GM18870 (cell line): ENCODE results near the gene TMEM161A.
"Not testable (repeated sequence)": the region's sequence is repeated elsewhere in the genome, so short reads cannot be mapped to it uniquely, and the experiment has no call there.

Experiments used
- ATAC-seq: cut with Tn5 transposase; IDR thresholded peaks from one replicate; pipeline ENCODE4 v1.9.1; 2021; ENCODE audit warnings: moderate library complexity; ENCODE audit not compliant: unreplicated experiment

The TMEM161A gene

DNA sequence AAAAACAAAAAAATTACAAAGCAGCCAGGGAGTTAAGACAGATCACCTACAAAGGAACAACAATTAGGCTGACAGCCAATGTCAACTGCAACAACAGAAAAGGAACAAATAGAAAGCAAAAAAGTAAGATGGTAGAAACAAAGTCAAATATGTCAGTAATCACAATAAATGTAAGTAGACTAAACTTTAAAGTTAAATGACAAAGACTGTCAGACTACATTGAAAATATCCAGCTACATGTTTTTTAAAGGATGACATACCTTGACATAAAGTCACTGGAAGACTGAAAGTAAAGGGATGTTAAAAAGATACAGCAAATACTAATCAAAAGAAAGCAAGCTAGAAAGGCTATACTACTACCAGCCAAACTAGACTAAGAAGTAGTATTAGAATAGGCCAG is 14.9 kb downstream of the TMEM161A start:
- no peak for ATAC-seq

- no peak for ATAC-seq
These were observed 15.4 kb downstream of the TMEM161A start for GRCh38 chr19:19122902-19123301.

DNA sequence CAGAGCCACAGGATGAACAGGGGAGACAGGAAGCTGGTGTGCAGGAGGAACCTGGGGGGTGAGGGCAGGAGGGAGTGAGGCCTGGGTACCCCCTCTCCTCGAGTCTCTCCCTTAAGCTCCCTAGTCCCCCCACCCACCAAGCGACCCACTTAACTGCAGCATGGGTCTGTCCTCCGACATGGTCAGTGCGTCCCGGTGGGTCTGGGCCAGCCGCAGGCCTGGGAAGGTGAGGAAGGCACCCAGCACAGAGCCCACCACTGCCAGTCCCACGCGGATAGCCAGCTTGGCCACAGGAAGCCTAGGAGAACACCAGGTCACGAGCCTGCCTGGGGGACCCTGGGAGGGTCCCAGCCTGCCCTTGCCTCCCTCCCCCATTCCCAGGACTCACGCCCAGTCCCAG is 16.9 kb downstream of the TMEM161A start:
- ATAC-seq: no peak

DNA sequence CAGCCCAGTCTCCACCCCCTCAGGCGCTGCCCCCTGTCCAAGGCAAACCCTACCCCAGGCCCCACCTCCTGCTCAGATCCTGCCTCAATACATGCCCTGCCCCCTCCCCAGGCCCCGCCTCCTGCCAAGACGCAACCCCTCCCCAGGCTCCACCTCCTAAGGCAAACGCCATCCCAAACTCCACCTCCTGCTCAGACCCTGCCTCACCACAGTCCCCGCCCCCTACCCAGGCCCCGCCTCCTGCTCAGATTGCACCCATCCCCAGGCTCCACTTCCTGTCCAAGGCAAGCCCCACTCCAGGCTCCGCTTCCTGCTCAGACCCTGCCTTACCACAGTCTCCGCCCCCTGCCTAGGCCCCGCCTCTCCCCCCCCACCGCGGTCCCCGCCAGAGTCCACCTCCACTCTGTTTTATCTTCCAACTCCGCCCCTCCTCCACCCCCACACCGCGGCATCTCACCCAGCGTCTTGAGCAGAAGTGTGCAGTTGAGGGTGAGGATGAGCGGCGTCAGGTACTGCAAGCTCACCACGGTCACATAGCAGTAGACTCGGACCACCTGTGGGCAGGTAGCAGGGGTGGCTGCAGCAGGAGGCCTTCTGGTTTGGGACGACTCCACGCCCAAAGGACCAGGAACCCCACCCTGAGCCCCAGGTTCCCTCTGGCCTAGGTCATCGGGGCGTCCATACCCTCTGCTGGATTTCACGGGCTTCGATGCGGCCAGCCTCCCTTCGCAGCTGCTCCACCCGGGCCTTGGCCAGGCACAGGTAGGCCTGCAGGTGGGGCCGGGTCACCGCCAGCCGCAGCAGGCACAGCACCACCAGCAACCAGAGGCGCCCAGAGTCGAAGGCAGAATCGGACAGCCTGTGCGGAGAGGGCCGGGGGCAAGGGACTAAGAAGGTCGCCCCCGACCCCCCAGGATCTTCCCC is 17.7 kb downstream of the TMEM161A start:
- ATAC-seq: no peak

DNA sequence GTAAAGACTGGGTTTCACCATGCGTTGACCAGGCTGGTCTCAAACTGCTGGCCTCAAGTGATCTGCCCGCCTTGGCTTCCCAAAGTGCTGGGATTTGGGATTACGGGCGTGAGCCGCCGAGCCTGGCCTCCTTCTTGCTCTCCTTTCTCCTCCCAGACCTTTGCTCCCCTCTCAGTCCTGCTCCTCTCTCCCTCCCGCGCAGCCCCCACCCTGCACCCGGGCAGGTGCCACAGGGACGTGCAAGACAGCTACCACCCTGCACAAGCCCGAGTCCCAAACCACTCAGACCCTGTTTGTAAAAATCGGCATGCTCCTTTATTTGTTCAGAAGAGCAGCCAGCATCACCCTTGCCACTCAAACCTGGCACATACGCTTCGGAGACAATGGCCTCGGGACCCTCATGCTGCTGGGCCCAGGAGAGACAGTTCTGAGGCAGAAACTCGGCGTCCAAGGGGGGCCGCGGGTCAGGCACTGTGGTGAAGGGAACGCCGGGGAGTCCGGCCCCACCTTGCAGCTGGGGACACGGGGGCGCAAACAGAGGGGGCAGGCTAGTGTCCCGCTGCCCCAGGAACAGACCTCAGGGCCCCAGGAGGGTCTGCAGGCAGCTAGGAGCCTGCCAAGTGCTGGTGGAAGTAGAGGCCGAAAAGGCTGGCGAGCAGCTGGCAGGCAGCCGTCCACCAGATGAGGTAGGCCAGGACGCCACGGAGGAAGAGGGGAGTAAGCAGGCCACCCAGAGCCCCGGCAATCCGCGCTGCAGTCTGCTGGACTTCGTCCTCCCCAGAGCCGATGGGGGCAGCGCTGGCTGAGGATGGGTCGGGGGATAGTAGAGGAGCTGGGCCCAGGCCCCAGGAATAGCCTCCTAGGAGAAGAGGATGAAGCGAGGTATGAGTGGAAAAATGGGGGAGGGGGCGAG is 18.7 kb downstream of the TMEM161A start:
- no peak for ATAC-seq

GRCh38 chr19:19115954-19116353 is 22.3 kb downstream of the TMEM161A start:
- ATAC-seq: no peak

DNA sequence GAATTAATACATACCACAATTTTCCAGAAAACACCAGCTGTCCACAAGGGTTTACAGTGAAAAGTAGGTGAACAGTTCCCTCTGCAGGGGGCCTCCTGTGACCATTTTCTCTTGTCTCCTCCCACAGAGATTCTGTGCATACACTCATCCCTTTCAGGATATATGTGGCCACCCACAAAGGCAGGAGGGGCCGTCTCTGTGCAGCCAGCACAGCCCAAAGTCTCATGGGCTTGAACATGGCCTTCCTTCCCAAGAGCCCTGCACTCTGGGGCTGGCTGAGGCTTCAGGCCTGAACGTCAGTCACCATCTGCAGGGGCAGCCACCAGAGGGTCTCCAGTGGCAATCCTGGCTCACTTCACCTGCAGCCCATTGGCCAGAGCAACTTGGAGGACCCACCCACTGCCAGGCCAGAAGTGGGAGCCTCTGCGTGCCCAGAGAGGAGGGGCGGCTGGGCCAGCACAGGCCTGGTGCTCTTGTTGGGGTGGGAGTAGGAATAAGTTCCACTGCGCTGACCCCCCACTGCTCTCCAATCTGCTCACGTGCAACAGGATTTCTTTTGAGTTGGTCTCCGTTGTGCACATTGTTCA is 25.1 kb downstream of the TMEM161A start:
- ATAC-seq: no peak

- ATAC-seq: no peak
These were observed 26.2 kb downstream of the TMEM161A start for GRCh38 chr19:19111967-19112580.

DNA sequence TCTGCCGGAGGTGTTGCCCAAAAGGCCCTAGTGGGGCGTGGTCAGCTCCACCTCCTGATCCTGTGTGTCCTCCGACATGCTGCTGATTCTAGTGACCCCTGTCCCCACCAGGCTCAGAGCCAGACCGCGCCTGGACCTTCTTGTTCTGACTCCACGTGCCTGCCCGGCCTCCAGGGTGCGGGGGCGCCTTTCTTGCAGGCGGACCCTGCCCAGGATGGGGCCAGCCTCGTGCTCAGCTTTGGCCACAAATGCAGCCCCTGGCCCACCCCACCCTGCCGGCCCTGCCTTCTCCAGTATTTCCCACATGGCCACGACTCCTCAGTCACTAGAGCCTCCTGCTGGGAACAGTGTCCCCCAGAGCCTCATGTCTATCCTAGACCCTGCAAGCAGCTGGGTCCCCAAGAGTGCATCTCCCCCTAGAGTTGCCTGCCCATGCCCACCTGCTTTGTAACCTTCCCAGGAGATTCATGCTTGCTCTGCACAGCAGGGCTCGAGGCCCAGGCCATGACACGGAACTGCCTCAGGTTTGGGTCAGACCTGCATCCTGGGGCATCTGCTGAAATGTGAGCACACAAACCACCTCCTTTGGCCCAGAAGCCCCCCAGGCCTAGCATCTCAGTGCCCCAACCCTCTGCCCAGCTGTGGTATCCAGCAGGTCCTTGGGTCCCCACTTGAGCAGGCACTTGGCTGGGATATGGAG is 27.0 kb downstream of the TMEM161A start:
- no peak for ATAC-seq

- no peak for ATAC-seq
These were observed 27.7 kb downstream of the TMEM161A start for GRCh38 chr19:19110410-19111135.

DNA sequence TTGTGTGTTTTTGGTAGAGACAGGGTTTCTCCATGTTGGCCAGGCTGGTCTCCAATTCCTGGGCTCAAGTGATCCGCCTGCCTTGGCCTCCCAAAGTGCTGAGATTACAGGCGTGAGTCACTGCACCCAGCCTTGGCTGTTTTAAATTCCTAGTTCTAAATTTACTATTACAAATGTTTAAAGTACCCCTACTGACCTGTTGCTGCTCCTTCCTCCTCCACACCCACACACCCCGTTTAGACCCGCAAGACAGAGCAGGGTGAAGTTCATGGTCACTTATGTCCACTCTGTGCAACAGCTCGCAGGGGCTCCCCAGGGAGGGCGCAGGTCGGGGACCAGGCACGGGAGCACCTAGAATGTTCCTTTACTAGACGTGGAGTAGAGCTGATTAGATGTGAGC is 28.7 kb downstream of the TMEM161A start:
- no peak for ATAC-seq

DNA sequence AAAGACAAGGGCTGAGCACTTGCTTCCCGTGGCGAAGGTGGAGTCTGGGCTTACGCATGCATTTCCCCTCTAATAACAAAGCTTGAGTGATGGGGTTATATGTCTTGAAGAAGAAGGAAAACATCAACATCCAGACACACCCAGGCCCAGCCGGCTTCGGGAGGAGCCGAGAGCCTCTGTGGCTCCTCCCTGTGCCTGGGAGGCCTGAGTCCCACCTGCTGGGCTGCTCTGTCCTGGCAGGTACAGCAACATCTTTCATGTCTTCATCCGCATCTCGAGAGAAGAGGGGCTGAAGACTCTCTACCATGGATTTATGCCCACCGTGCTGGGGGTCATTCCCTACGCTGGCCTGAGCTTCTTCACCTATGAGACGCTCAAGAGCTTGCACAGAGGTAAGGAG is 30.6 kb downstream of the TMEM161A start:
- no peak for ATAC-seq

DNA sequence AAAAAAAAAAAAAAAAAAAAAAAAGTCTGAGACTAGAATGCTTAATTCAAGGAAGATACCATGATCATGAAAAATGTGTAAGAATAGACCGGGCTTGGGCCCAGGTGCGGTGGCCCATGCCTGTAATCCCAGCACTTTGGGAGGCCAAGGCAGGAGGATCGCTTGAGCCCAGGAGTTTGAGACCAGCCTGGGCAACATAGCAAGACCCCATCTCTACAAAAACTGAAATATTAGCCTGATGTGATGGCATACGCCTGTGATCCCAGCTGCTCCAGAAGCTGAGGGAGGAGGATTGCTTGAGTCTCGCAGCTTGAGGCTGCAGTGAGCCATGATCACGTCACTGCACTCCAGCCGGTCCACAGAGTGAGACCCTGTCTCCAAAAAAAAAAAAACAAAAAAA is 31.3 kb downstream of the TMEM161A start:
- not testable (repeated sequence) for ATAC-seq

GRCh38 chr19:19106056-19106551 is 32.2 kb downstream of the TMEM161A start:
- no peak for ATAC-seq

GRCh38 chr19:19105365-19106055 is 32.8 kb downstream of the TMEM161A start:
- no peak for ATAC-seq

DNA sequence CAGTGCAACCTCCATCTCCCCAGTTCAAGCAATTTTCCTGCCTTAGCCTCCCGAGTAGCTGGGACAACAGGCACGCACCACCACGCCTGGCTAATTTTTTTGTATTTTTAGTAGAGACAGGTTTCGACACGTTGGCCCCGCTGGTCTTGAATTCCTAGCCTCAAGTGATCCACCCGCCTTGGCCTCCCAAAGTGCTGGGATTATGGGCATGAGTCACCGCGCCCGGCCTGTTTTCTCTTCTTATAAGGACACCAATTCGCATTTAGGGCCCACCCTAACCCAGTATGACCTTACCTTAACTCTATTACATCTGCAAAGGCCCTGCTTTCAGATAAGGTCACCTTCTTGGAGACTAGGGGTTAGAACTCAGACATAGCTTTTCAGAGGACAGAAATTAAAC is 35.1 kb downstream of the TMEM161A start:
- ATAC-seq: no peak

- ATAC-seq: not testable (repeated sequence)
These were observed 35.7 kb downstream of the TMEM161A start for GRCh38 chr19:19102566-19102965.

GRCh38 chr19:19101540-19101939 is 36.7 kb downstream of the TMEM161A start:
- no peak for ATAC-seq
